ENCODE measurements around the gene CYTH3. TPM values are rescaled to one million over a fixed set of nuclear protein-coding genes. Genes with fewer than 3 reads are reported as not detected.
"Not testable (repeated sequence)": the region's sequence is repeated elsewhere in the genome, so short reads cannot be mapped to it uniquely, and the experiment has no call there.

Gene CYTH3
- total RNA-seq, 1 donor from 2014 or later: 20.1 TPM

DNA sequence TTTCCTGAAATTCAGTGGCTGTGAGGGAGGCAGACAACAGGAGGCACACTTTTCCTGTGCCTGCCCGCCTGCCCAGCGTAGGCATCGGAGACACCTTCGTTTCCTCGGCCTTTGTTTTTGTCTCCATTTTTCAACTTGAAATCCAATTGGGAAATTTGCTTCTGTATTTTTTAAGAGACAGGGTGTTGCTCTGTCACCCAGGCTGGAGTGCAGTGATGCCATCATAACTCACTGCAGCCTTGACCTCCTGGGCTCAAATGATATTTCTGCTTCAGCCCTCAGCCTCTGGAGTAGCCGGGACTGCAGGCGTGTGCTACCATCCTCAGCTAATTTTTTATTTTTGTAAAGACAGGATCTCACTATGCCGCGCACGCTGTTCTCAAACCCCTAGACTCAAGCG lies 116.8 kb downstream of the CYTH3 start:
- no peak for DNase-seq
- H3K36me3 Mint-ChIP-seq (ENCODE audit: unreplicated experiment): peaks cover 5% of the 10 kb centered on the region

DNA sequence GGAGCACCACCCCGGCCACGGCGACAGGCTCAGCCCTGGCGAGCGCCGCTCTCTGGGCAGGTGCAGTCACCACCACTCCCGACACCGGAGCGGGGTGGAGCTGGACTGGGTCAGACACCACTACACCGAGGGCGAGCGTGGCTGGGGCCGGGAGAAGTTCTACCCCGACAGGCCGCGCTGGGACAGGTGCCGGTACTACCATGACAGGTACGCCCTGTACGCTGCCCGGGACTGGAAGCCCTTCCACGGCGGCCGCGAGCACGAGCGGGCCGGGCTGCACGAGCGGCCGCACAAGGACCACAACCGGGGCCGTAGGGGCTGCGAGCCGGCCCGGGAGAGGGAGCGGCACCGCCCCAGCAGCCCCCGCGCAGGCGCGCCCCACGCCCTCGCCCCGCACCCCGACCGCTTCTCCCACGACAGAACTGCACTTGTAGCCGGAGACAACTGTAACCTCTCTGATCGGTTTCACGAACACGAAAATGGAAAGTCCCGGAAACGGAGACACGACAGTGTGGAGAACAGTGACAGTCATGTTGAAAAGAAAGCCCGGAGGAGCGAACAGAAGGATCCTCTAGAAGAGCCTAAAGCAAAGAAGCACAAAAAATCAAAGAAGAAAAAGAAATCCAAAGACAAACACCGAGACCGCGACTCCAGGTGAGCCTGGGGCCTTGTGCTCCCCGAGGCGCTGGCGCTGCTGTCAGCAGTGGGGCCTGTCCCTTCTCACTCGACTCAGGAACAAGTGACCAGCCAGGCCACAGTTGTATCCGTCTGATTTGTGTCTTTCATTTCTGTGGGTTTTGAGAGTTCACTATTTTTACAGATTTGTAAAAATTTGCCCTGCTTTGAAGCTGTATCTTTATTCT lies 117.7 kb downstream of the CYTH3 start:
- Mint-ChIP-seq H3K27ac (ENCODE audit: unreplicated experiment) (no peak overlapping the region), H3K4me1 (ENCODE audit: low read depth, unreplicated experiment) (peaks cover 10% of the 10 kb centered on the region), H3K27me3 (ENCODE audit: unreplicated experiment) (peaks cover 5% of the 10 kb centered on the region), H3K36me3 (ENCODE audit: unreplicated experiment) (peaks cover 5% of the 10 kb centered on the region), H3K4me3 (ENCODE audit: unreplicated experiment) (no peak overlapping the region), H3K9me3 (ENCODE audit: unreplicated experiment) (peaks cover 2% of the 10 kb centered on the region)
- no peak for DNase-seq
- TF ChIP-seq, protein P1, sequence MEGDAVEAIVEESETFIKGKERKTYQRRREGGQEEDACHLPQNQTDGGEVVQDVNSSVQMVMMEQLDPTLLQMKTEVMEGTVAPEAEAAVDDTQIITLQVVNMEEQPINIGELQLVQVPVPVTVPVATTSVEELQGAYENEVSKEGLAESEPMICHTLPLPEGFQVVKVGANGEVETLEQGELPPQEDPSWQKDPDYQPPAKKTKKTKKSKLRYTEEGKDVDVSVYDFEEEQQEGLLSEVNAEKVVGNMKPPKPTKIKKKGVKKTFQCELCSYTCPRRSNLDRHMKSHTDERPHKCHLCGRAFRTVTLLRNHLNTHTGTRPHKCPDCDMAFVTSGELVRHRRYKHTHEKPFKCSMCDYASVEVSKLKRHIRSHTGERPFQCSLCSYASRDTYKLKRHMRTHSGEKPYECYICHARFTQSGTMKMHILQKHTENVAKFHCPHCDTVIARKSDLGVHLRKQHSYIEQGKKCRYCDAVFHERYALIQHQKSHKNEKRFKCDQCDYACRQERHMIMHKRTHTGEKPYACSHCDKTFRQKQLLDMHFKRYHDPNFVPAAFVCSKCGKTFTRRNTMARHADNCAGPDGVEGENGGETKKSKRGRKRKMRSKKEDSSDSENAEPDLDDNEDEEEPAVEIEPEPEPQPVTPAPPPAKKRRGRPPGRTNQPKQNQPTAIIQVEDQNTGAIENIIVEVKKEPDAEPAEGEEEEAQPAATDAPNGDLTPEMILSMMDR (IDR thresholded peaks at IDR 0.05; ENCODE audit: partially characterized antibody, unreplicated experiment): no peak

More for the DNA sequence above, 116.8 kb downstream of the CYTH3 start:
- TF ChIP-seq, protein P1 (IDR thresholded peaks at IDR 0.05; ENCODE audit: partially characterized antibody, unreplicated experiment): no peak
- Mint-ChIP-seq H3K4me3 (ENCODE audit: unreplicated experiment) (no peak overlapping the region), H3K4me1 (ENCODE audit: low read depth, unreplicated experiment) (peaks cover 17% of the 10 kb centered on the region), H3K9me3 (ENCODE audit: unreplicated experiment) (peaks cover 2% of the 10 kb centered on the region), H3K27me3 (ENCODE audit: unreplicated experiment) (peaks cover 5% of the 10 kb centered on the region), H3K27ac (ENCODE audit: unreplicated experiment) (no peak overlapping the region)

DNA sequence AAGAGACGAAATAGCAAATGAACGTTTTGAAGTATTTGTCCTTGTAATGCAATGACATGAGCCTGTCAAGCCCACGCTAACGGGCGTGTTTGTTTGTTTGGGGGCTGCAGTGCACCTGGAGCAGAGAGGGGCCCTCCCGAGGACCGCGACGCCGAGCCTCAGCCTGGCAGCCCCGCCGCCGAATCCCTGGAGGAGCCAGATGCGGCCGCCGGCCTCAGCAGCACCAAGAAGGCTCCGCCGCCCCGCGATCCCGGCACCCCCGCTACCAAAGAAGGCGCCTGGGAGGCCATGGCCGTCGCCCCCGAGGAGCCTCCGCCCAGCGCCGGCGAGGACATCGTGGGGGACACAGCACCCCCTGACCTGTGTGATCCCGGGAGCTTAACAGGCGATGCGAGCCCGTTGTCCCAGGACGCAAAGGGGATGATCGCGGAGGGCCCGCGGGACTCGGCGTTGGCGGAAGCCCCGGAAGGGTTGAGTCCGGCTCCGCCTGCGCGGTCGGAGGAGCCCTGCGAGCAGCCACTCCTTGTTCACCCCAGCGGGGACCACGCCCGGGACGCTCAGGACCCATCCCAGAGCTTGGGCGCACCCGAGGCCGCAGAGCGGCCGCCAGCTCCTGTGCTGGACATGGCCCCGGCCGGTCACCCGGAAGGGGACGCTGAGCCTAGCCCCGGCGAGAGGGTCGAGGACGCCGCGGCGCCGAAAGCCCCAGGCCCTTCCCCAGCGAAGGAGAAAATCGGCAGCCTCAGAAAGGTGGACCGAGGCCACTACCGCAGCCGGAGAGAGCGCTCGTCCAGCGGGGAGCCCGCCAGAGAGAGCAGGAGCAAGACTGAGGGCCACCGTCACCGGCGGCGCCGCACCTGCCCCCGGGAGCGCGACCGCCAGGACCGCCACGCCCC lies 118.5 kb downstream of the CYTH3 start:
- Mint-ChIP-seq H3K9me3 (ENCODE audit: unreplicated experiment) (no peaks in the 10 kb centered on the region), H3K27me3 (ENCODE audit: unreplicated experiment) (peaks cover 5% of the 10 kb centered on the region), H3K4me3 (ENCODE audit: unreplicated experiment) (no peak overlapping the region), H3K36me3 (ENCODE audit: unreplicated experiment) (peaks cover 5% of the 10 kb centered on the region), H3K27ac (ENCODE audit: unreplicated experiment) (no peak overlapping the region), H3K4me1 (ENCODE audit: low read depth, unreplicated experiment) (peaks cover 5% of the 10 kb centered on the region)
- no peak for DNase-seq
- TF ChIP-seq, protein P1 (IDR thresholded peaks at IDR 0.05; ENCODE audit: partially characterized antibody, unreplicated experiment): no peak

DNA sequence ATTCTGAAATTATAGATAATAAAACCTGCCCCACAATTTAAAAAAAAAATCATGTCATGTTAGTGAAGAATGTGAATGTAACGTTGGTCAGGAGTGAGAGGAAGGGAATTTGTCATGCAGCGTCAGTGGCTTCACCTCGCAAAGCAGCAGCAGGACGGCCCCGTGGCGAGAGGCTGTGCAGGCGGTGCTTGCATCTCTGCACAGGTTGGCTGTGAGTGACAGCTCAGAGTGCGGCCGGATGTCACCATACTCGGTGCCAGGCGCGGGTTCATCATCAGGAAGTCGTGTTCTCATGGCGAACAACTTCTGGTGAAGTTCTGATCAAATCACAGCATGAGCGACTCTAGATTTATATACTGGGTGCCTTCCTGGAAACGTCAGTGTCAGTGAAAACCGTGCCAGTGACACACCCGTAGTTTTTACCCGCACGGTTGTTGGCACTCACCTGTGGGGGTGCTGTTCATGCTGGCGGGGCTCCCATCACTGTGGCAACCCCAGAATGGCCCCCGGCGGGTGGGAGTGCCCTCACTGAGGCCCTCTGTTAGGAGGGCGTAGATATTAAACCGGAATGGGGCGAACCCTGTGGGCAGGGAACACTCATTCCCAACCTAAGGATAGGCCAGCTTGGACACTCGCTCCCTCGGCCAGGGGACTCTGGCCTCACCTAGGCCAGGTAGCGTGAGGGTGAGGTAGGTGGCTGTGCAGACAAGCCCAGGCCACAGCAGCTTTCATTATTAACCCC lies 120.3 kb downstream of the CYTH3 start:
- H3K27me3 Mint-ChIP-seq (ENCODE audit: unreplicated experiment): peaks cover 2% of the 10 kb centered on the region
- H3K36me3 Mint-ChIP-seq (ENCODE audit: unreplicated experiment): peaks cover 5% of the 10 kb centered on the region
- no peak for DNase-seq
- H3K4me1 Mint-ChIP-seq (ENCODE audit: low read depth, unreplicated experiment): no peaks in the 10 kb centered on the region
- TF ChIP-seq, protein P1 (IDR thresholded peaks at IDR 0.05; ENCODE audit: partially characterized antibody, unreplicated experiment): no peak
- no peak overlapping the region for H3K4me3 Mint-ChIP-seq (ENCODE audit: unreplicated experiment)
- H3K9me3 Mint-ChIP-seq (ENCODE audit: unreplicated experiment): no peaks in the 10 kb centered on the region
- H3K27ac Mint-ChIP-seq (ENCODE audit: unreplicated experiment): no peak overlapping the region

DNA sequence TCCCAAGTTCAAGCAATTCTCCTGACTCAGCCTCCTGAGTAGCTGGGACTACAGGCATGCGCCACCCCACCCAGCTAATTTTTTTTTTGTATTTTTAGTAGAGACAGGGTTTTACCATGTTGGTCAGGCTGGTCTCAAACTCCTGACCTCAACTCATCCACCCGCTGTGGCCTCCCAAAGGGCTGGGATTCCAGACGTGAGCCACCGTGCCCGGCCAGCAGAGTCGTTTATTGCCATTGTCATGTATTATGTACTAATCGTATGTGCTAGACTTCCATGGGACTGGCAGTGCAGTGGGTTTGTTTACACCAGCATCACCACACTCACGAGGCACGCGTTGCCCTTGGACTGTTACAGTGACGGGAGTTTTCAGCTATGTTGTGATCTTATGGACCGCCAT lies 120.9 kb downstream of the CYTH3 start:
- not testable (repeated sequence) for H3K27ac Mint-ChIP-seq (ENCODE audit: unreplicated experiment); H3K27me3 Mint-ChIP-seq (ENCODE audit: unreplicated experiment); H3K36me3 Mint-ChIP-seq (ENCODE audit: unreplicated experiment); H3K4me1 Mint-ChIP-seq (ENCODE audit: low read depth, unreplicated experiment); H3K4me3 Mint-ChIP-seq (ENCODE audit: unreplicated experiment); DNase-seq; H3K9me3 Mint-ChIP-seq (ENCODE audit: unreplicated experiment)

Data from glutamatergic neuron (in vitro differentiated cells).